DND-41 (cell line): ENCODE data around the gene KCNJ15.

ENCODE experiments used
- ATAC-seq: fragments of 200-7000 bp; cut with Tn5 transposase; 3 replicates; pipeline ENCODE4 v1.9.1; 2021; ENCODE audit warnings: low read depth; ENCODE audit not compliant: insufficient read depth
- DNase-seq: peaks from one replicate; pipeline ENCODE4 v3.0.0-alpha.2; 2020
- H2AFZ ChIP-seq: 2 replicates; pipeline ENCODE4 v1.6.0; 2012; ENCODE audit warnings: low read depth, low read length
- H3K27ac ChIP-seq: 2 replicates; pipeline ENCODE4 v1.5.1; 2012; ENCODE audit warnings: low read length, inconsistent platforms
- H3K27me3 ChIP-seq: fragments of 200-600 bp; sonication (generic); 2 replicates; pipeline ENCODE4 v1.6.0; 2012; ENCODE audit warnings: low read length, mild to moderate bottlenecking, inconsistent platforms; ENCODE audit not compliant: insufficient read depth, poor library complexity
- H3K36me3 ChIP-seq: 2 replicates; pipeline ENCODE4 v1.5.1; 2012; ENCODE audit warnings: low read length, inconsistent platforms; ENCODE audit not compliant: insufficient read depth
- H3K4me1 ChIP-seq: 2 replicates; pipeline ENCODE4 v1.5.1; 2012; ENCODE audit warnings: mild to moderate bottlenecking, low read length; ENCODE audit not compliant: insufficient read depth
- H3K4me2 ChIP-seq: 2 replicates; pipeline ENCODE4 v1.6.0; 2012; ENCODE audit warnings: mild to moderate bottlenecking, moderate library complexity, low read length, inconsistent platforms; ENCODE audit not compliant: insufficient read depth
- H3K4me3 ChIP-seq, 2 experiments: fragments of 200-600 bp in 1 of 2; shearing (Covaris generic) in 1 of 2; 2 replicates each; pipeline ENCODE4 v1.5.1; 2012 to 2016; ENCODE audit warnings: inconsistent platforms in 2 of 2, low read length in 2 of 2, mild to moderate bottlenecking in 2 of 2, low read depth in 1 of 2, moderate library complexity in 1 of 2
- H3K79me2 ChIP-seq: 2 replicates; pipeline ENCODE4 v1.6.0; 2012; ENCODE audit warnings: low read length, inconsistent platforms; ENCODE audit not compliant: insufficient read depth
- H3K9ac ChIP-seq: 2 replicates; pipeline ENCODE4 v1.6.0; 2012; ENCODE audit warnings: low read depth, mild to moderate bottlenecking, inconsistent platforms, low read length, moderate library complexity
- H3K9me3 ChIP-seq: 2 replicates; pipeline ENCODE4 v1.5.1; 2012; ENCODE audit warnings: low read length, moderate library complexity, mild to moderate bottlenecking, inconsistent platforms; ENCODE audit not compliant: insufficient read depth, severe bottlenecking
- H4K20me1 ChIP-seq: 2 replicates; pipeline ENCODE4 v1.6.0; 2012; ENCODE audit warnings: low read length; ENCODE audit not compliant: insufficient read depth
- EZH2 ChIP-seq: IDR thresholded peaks from 3 replicates; pipeline ENCODE4 v1.6.1; 2012; ENCODE audit warnings: borderline replicate concordance, low read depth, mild to moderate bottlenecking, moderate library complexity, low read length, inconsistent platforms; ENCODE audit not compliant: severe bottlenecking
- TF ChIP-seq, protein P1 (sequence below): IDR thresholded peaks from 2 replicates; pipeline ENCODE4 v1.5.1; 2012; ENCODE audit warnings: borderline replicate concordance, low read length, moderate library complexity, mild to moderate bottlenecking; ENCODE audit not compliant: poor library complexity, severe bottlenecking; ENCODE audit errors: extremely low read depth

Gene KCNJ15

DNA sequence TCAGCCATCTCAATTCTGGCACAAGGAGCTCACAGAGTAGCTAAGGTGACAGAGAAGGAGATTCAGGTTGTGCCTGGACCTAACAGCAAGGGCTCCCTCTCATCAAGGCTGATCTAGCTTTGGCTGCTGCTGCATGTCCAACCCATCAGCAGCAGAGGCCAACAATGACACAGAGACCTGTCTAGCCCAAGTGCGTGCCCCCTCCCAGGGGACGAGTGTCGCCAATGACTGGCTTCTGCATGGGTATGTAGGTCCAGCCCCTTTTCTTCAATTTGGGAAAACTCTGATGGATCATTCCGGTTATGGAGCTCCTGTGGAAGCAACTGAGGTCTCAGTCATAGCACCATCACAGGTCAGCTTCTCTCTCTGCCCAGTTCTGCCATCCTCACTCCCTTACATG is 83.3 kb downstream of the KCNJ15 start:
- DNase-seq (no peak), ATAC-seq (no peak)
- H3K36me3 ChIP-seq = no peaks in the 10 kb centered on the region
- H3K4me3 ChIP-seq = no peak overlapping the region
- H2AFZ ChIP-seq = no peak overlapping the region
- TF ChIP-seq, protein P1, sequence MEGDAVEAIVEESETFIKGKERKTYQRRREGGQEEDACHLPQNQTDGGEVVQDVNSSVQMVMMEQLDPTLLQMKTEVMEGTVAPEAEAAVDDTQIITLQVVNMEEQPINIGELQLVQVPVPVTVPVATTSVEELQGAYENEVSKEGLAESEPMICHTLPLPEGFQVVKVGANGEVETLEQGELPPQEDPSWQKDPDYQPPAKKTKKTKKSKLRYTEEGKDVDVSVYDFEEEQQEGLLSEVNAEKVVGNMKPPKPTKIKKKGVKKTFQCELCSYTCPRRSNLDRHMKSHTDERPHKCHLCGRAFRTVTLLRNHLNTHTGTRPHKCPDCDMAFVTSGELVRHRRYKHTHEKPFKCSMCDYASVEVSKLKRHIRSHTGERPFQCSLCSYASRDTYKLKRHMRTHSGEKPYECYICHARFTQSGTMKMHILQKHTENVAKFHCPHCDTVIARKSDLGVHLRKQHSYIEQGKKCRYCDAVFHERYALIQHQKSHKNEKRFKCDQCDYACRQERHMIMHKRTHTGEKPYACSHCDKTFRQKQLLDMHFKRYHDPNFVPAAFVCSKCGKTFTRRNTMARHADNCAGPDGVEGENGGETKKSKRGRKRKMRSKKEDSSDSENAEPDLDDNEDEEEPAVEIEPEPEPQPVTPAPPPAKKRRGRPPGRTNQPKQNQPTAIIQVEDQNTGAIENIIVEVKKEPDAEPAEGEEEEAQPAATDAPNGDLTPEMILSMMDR = no peak
- TF ChIP-seq EZH2 = no peak
- H4K20me1 ChIP-seq = no peaks in the 10 kb centered on the region
- no peaks in the 10 kb centered on the region for H3K27me3 ChIP-seq
- no peaks in the 10 kb centered on the region for H3K79me2 ChIP-seq
- H3K27ac ChIP-seq = no peak overlapping the region
- H3K9ac ChIP-seq = no peak overlapping the region
- no peaks in the 10 kb centered on the region for H3K9me3 ChIP-seq
- no peaks in the 10 kb centered on the region for H3K4me1 ChIP-seq
- no peak overlapping the region for H3K4me2 ChIP-seq

DNA sequence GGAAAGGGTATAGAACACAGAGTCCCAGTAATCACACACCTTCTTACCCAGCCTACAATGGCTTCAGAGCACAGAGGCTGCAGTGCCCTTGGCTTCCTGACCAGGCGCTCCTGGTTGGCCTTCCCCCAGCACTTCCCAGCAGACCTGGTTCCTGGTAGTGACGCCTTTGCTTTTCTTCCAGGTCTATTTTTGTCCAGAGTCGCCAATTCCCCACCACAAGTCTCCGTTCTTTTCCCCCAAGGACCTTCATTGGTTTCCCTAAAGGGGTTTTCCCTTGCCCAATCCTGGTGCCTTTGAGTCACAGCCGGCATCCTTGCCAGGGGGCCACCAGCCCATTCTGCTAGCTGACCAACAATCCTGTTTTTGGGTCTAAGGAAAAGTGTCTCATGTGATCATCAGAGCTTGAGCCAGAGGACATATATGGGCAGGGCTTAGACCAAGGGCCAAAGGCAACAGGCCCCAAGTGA is 84.8 kb downstream of the KCNJ15 start:
- H4K20me1 ChIP-seq = no peaks in the 10 kb centered on the region
- no peak overlapping the region for H3K4me3 ChIP-seq
- no peaks in the 10 kb centered on the region for H3K27me3 ChIP-seq
- no peak for TF ChIP-seq EZH2
- TF ChIP-seq, protein P1 = no peak
- no peaks in the 10 kb centered on the region for H3K4me1 ChIP-seq
- ATAC-seq (no peak), DNase-seq (no peak)
- no peak overlapping the region for H2AFZ ChIP-seq
- no peaks in the 10 kb centered on the region for H3K9me3 ChIP-seq
- no peak overlapping the region for H3K9ac ChIP-seq
- H3K4me2 ChIP-seq = no peak overlapping the region
- no peaks in the 10 kb centered on the region for H3K79me2 ChIP-seq
- H3K27ac ChIP-seq = no peak overlapping the region
- H3K36me3 ChIP-seq = no peaks in the 10 kb centered on the region

DNA sequence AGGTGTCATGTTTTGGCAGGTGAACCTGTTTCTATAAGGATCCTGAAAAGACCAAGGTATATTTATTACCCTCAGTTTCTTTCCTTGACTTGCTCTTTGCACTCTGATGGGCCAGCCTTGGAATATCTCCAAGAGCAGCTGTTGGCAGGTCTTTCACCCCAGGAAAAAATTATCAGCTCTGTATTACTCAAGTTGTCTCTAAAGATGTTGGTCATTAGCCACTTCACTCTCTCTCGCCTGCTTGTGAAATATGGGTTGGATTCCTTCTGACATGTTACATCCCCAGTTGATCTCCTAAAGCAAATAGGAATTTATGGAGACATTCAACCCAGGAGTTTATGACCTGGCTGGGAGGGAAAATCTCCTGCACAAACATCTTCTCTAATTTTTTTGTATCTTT is 85.9 kb downstream of the KCNJ15 start:
- ATAC-seq = no peak
- no peaks in the 10 kb centered on the region for H3K79me2 ChIP-seq
- no peak for DNase-seq
- H3K27ac ChIP-seq = no peak overlapping the region
- no peaks in the 10 kb centered on the region for H4K20me1 ChIP-seq
- H2AFZ ChIP-seq = no peak overlapping the region
- TF ChIP-seq EZH2 = no peak
- TF ChIP-seq, protein P1 = no peak
- H3K9me3 ChIP-seq = no peaks in the 10 kb centered on the region
- H3K9ac ChIP-seq = no peak overlapping the region
- H3K4me3 ChIP-seq = no peak overlapping the region
- H3K4me1 ChIP-seq = no peaks in the 10 kb centered on the region
- no peak overlapping the region for H3K4me2 ChIP-seq
- H3K36me3 ChIP-seq = no peaks in the 10 kb centered on the region
- H3K27me3 ChIP-seq = no peaks in the 10 kb centered on the region

DNA sequence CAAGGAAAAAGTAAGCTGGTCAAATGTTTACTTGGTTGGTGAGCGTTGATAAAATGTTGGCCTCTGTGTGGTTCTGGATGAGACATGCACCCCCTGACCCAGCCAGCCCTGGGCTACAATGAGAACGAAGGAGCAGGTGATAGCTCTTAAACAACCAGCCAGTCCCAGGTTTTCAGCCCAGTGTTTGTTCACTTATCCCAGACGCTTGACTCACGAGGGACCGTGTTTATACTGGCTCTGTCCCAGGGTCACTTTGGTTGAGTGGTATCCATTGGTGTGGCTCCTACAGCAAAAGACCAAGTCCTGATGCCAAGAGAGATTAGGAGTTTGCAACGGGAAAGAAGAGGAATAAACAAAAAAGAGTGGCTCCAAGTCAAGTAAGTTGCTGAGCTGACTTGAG is 86.9 kb downstream of the KCNJ15 start:
- Histone ChIP-seq H4K20me1 (no peaks in the 10 kb centered on the region), H3K4me3 (no peak overlapping the region), H3K4me2 (no peak overlapping the region), H3K27ac (no peak overlapping the region), H3K79me2 (no peaks in the 10 kb centered on the region), H3K4me1 (no peaks in the 10 kb centered on the region), H3K27me3 (peaks cover 7% of the 10 kb centered on the region), H3K36me3 (no peaks in the 10 kb centered on the region), H3K9ac (no peak overlapping the region), H3K9me3 (no peaks in the 10 kb centered on the region), H2AFZ (no peak overlapping the region)
- ATAC-seq (no peak), DNase-seq (no peak)
- TF ChIP-seq EZH2 = no peak
- TF ChIP-seq, protein P1 = no peak
